HuH-7.5 (cell line): ENCODE results near the gene TXNDC16.

Experiments used
- DNase-seq: peaks from one replicate; pipeline ENCODE4 v3.0.0; 2011; ENCODE audit warnings: low spot score

Gene TXNDC16

DNA sequence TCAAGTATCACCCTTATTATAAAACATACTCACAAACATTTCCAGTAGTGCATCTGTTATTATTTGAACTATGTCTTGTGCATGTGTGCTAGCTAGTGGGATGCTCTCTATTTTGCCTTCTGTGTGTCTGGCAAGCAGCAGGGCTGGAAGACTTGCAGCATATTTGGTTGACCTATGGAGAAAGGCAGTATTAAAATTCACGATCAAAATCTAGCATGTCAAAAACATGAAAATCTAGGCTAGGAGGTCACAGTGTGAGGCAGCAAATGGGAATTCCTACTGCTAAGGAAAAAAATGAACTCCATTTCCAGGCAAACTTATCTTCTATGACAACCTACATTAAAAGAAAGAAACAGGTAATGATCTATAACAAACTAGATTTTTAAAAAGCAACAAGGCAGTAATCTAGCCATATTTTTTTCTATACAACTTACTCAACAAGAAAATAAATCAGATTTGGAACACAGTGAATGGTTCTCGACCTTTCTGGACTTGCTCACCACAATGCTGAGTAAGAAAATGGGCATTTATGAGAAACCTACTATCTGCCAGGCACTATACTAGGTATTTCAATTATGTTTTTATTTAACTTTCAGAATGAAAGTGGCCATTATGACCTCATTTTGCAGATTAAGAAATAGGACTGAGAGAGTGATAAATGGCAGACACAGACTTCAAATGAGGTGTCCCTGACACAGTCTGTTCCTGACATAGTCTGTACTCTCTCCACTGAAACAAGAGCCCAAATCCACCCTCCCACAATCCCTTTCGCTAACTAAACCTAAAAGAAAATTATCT is 96.8 kb downstream of the TXNDC16 start:
- no peak for DNase-seq

DNA sequence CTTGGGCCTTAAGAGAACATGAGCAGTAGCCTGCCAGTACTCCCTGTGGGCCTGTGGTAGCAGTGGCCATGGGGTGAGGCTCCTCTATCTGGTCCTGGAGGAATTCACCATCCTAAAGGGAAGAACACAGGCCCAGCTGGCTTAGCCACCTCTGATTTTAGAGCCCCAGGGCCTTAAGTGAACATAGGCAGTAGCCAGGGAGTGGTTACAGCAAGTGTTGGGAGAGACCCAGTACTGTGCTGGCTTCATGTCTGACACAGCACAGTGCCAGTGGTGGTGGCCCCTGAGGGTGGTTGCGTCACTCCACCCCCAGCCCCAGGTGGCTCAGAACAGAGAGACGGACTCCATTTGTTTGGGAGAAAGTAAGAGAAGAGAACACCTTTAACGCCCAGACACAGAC is 105.1 kb downstream of the TXNDC16 start:
- DNase-seq = no peak

DNA sequence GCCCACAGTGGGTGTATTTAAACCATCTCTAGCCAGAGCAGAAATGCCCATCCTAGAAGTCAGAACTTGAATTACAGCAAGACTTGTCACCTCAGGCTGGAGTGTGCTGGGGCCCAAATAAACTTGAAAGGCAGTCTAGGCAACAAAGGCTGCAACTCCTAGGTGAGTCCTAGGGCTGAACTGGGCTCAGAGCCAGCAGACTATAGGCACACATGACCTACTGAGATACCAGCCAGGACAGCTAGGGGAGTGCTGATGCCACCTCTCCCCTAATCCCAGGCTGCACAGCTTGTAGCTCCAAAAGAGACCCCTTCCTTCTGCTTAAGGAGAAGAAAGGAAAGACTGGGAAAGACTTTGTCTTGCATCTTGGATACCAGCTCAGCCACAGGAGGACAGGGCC is 106.0 kb downstream of the TXNDC16 start:
- DNase-seq = no peak

GRCh38 chr14:52443506-52443905 is 108.8 kb downstream of the TXNDC16 start:
- DNase-seq = no peak

- no peak for DNase-seq
Measured at GRCh38 chr14:52442602-52443001, 109.7 kb downstream of the TXNDC16 start.

DNA sequence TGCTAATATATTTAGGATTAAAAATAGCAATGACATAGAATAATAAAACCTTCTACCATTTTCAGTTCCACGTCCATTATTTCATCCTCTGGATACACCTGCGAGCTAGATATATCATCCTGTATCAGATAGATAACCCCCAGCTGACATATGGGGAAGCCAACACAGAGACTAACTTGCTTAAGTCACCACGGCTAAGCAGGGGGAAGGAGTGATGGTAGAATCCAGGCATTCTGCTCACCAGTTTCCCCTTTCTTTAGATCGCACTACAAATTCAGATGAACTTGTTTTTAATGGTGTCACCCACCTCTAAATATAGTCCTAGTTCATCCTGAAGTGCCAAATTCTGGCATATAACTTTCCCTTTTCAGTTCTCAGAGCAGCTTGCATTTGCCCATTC is 110.1 kb downstream of the TXNDC16 start:
- no peak for DNase-seq

- no peak for DNase-seq
Measured at GRCh38 chr14:52439476-52439875, 112.8 kb downstream of the TXNDC16 start.

DNA sequence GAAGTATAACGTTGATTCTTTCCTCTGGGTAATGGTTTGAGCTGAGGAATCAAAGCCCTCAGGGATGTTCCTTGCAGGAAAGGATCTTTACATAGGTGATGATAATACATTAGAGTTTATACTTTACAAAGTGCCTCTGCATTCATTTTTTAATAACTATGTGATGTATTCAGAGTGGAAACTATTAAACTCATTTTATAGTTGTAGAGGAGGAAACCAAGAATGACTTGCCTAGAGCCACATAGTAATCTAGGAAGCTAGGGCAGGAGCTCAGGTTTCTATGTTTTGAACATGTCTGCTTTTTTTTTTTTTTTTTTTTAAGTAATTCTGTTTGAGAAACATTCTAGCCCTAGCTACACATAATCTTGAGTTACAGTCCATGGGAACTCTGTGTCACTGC is 117.3 kb downstream of the TXNDC16 start:
- no peak for DNase-seq

DNA sequence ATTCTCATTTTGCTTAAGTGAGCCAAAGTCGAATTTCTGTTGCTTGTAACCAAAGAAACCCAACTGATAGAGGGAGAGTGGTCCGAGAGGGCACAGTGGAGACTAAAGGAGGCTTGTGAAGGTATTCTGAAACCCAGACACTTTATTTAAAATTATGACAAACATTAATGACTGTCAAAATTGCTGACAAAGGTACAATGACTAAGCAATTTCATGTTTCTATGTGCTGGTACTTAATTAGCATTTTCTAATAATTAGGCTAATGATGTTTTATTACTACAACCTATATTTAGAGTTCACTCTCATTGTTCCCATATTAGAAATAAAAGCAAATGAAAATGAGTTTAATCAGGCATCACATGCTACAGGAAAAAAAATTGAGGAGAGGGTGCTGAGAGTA is 121.8 kb downstream of the TXNDC16 start:
- no peak for DNase-seq

DNA sequence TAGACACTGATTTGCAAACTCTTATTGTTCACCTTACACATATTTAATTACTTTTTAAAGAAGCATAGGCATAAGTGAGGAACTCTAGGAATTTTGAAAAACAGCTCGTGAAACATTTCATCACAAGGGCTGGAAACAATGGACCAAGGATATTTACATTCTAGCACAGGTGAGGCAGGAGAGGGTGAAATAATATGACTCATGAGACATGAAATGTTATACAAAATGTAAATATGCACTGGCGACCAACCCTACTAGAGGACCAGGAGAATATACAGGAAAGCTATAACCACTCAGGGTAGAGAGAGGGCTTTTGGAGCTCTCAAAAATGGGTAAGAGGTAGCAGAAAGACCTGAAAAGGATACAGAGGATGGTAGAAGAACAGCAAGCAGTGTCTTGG is 122.9 kb downstream of the TXNDC16 start:
- no peak for DNase-seq

- DNase-seq = no peak
Measured at GRCh38 chr14:52427460-52427859, 124.8 kb downstream of the TXNDC16 start.

DNA sequence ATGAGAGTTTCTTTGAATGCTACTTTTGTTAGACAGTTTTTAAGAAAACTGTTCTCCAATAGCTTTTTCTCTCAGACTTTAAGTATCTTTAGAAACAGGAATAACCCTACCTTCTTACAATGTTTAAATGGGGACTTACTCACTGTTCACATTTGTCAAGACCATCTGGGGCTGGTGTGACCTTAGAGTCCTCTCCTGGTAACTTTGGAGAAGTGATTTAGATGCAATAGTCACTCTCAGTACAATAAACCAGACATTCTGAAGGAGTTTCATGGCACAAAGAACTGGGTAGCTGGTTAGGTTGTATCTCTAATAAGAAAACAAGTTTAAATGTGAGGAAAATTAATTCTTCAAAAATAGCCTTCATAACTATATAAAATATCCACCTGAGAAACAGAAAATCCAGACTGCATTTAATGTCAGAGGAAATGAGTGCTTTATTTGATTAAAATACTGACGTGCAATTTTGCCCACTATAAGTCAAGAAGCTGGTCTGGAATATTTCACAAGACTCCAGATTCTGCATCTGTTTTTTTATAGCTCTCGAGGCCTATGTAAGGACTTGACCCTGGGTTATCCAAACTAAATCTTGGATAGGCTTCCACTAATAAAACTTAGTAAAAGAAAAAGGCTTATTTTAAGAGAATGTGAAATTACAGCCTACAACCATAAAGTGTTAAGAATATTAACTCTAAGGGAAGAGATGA is 129.5 kb downstream of the TXNDC16 start:
- DNase-seq = no peak

DNA sequence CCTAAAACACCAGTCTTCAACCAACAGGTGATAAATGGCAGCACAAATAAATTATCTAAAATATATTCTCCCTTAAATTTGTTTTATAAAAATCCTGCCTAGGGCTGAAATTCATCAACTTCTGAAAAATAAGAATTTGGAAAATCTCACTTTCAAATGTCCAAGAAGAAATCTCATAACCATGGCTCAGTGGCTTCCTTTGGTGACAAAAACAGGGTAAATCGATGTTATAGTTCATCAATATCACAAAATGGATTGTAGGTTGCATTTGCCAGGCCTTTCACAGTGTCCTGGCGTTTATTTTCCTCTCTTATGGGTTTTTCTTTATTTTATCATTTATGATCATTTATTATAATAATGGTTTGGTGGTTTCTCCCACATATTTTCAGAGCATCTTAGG is 135.2 kb downstream of the TXNDC16 start:
- DNase-seq = no peak

GRCh38 chr14:52413729-52414408 is 138.4 kb downstream of the TXNDC16 start:
- DNase-seq = no peak

DNA sequence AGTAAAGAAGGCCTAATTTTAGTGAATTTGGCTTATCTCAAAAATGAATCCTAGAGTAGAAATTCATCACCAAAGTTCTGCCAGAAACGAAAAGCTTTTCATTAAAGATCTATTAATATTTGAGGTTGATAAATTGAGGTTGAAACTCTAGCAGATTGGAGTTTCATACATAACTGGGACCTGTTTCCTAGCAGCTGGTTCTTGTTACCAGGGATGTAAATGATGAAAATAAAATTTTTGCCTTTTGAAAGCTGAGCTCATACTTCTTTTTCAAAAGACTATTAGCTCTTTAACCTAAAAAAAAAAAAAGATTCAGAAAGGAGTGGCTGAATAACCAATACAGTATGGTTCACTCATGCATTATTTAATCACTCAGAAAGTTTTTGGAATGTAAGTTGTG is 139.9 kb downstream of the TXNDC16 start:
- no peak for DNase-seq

- no peak for DNase-seq
Measured at GRCh38 chr14:52405314-52405713, 147.0 kb downstream of the TXNDC16 start.

GRCh38 chr14:52402812-52403526 is 149.3 kb downstream of the TXNDC16 start:
- no peak for DNase-seq

DNA sequence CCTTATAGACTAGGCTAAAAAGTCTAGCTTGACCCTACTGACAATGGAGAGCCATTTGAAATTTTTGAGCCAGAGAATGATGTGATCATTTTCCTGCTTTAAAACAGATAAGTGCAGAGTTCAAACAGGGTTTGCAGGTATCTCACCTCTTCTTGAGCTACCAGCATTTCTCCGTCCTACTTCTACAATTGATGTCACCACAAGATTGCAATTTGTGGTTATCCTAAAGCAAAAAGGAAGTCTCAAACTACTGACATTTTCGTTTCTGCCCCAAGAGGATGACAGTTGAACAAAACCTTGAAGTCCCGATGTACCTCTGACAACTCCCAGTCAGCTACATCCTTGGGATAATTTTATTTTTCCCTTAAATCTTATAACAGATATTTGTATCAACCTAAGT is 151.5 kb downstream of the TXNDC16 start:
- DNase-seq = no peak

DNA sequence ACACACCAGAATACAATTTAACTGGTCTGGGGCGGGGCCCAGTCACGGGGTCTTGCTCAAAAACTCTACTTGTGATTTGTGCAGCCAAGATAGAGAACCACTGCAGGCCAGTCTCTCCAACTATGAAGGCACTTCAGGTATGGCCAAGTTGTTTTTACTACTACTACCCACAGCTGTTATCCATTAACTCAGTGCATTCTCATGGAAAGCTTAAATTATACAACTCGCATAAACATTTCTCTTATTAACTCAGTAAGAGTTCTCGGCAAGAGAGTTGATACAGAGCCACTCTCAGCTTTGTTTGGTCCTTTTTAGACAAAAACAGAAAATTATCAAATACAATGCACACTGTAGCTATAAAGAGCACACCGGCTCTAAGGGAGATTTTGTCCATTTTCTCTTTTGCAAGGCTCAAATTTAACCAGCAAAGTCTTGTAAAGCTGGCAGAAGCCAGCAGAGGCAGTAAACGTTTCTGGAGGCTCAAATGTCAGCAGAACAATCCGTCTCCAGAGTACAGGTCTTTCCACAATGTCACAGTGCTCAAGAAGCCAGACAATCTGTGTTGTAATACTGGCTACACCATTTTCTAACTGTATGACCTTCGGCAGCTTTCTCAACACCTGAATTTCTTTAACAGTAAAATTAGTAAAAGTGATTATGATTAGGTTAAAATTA is 152.2 kb downstream of the TXNDC16 start:
- DNase-seq = peak; percentile 10

DNA sequence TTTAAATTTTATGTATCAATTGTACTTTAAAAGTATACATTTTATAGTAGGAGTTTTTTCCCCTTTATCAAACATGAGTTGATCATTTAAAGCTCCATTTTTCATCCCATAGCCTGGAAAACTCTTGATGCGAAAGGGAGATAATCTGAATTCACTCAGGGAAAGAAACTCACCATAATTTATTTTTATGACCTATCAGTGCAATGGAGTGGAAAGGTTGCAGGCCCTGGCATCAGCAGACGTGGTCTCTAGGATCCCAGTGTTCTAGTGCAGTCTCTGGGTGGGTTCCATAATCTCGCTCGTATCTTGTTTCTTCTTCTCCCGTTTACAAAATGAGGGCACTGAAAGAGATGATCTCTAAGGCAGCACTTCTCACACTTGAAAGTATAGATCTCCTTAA is 153.2 kb downstream of the TXNDC16 start:
- no peak for DNase-seq

DNA sequence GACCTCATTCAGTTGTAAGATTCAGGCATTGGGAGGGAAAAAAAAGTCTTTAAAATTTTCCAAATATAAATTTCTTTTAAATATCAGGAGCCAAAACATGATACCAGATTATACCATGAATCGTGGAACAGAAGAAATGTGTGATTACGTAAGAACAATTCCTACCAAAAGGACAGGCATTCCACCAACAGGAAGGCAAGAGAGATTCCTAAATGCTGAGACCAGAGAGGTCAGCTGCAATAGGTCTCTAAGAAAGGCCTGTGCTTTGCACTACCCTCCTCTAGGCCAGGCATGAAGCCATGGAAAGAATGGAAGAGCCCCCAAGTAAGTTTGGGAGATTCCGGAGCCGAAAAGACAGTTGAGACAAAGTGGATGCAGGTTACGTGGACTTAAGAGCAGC is 154.5 kb downstream of the TXNDC16 start:
- no peak for DNase-seq

GRCh38 chr14:52395728-52396127 is 156.6 kb downstream of the TXNDC16 start:
- no peak for DNase-seq
